HepG2 (cell line): ENCODE results near the gene TCERG1L. TPM values are rescaled to one million over a fixed set of nuclear protein-coding genes. Genes with fewer than 3 reads are reported as not detected.
A peak's percentile ranks its signal among the peaks of the same experiment; 100 is the strongest.

ENCODE experiments used
- ATAC-seq: fragments of 200-7000 bp; cut with Tn5 transposase; 3 replicates; pipeline ENCODE4 v1.9.1; 2020; ENCODE audit warnings: mild to moderate bottlenecking, moderate library complexity
- BruUV-seq: library from RNA; stranded (reverse); fragments of 400-500 nt; replicated peaks from 2 replicates; lab custom pipeline; 2021; lab: Mats Ljungman, UMichigan
- CTCF ChIA-PET: fragments of 300-600 bp; formaldehyde crosslinking; extraction: SDS; loops from one replicate; lab custom pipeline; 2021; ENCODE audit warnings: low total read pairs, inconsistent platforms, low intra/inter-chr PET ratio; lab: Yijun Ruan, JAX
- POLR2A ChIA-PET: fragments of 350-600 bp; sonication (Branson Sonifier 250); formaldehyde crosslinking; loops from one replicate; lab custom pipeline; 2020; ENCODE audit warnings: antibody characterized with exemption, inconsistent platforms; lab: Yijun Ruan, JAX
- DNase-seq: peaks from one replicate; pipeline ENCODE4 v3.0.0-alpha.2; 2015; ENCODE audit warnings: low spot score
- FAIRE-seq: peaks from 3 replicates; lab custom pipeline; 2011; peaks lifted over from hg19 to GRCh38; lab: Jason Lieb, UNC
- H2AFZ ChIP-seq: one replicate; pipeline ENCODE4 v1.6.1; 2011; ENCODE audit warnings: low read length, inconsistent platforms
- H3K27ac ChIP-seq: fragments of 300-600 bp; 3 replicates; pipeline ENCODE4 v1.8.0; 2011; ENCODE audit warnings: mixed run types, mild to moderate bottlenecking, mixed read lengths, low read length, inconsistent platforms; ENCODE audit not compliant: insufficient read depth; ENCODE audit errors: extremely low read length
- H3K27me3 ChIP-seq, 2 experiments: fragments of 200-600 bp in 1 of 2; 2 replicates in 1 of 2; 3 replicates in 1 of 2; pipeline versions ENCODE4 v1.6.0 to v1.8.0; 2011; ENCODE audit warnings: low read length in 2 of 2, mild to moderate bottlenecking in 2 of 2, moderate library complexity in 2 of 2, inconsistent platforms in 1 of 2; ENCODE audit not compliant: insufficient read depth in 2 of 2, control insufficient read depth in 1 of 2
- H3K36me3 ChIP-seq, 2 experiments: fragments of 200-600 bp in 1 of 2; replicated peaks in 1 of 2; 2 replicates in 1 of 2; 3 replicates in 1 of 2; pipeline versions ENCODE4 v1.5.1 to v1.8.0; 2011; ENCODE audit warnings: low read length in 2 of 2, inconsistent platforms in 1 of 2; ENCODE audit not compliant: insufficient read depth in 2 of 2, control insufficient read depth in 1 of 2
- H3K4me1 ChIP-seq: 2 replicates; pipeline ENCODE4 v1.5.1; 2012; ENCODE audit warnings: low read length, inconsistent platforms; ENCODE audit not compliant: insufficient read depth
- H3K4me2 ChIP-seq: 2 replicates; pipeline ENCODE4 v1.6.0; 2011; ENCODE audit warnings: low read depth, low read length, inconsistent platforms
- H3K4me3 ChIP-seq, 3 experiments: fragments of 200-600 bp in 1 of 3; sonication (generic), shearing (Covaris generic) in 1 of 3; replicated peaks in 1 of 3; 2 replicates each; pipeline ENCODE4 v1.5.1; 2011 to 2016; ENCODE audit warnings: low read length in 3 of 3, inconsistent platforms in 2 of 3, low read depth in 2 of 3, mild to moderate bottlenecking in 2 of 3, control low read depth in 1 of 3, mixed read lengths in 1 of 3; ENCODE audit not compliant: insufficient read depth in 1 of 3
- H3K79me2 ChIP-seq: one replicate; pipeline ENCODE4 v1.6.1; 2011; ENCODE audit warnings: low read length, inconsistent platforms; ENCODE audit not compliant: insufficient read depth
- H3K9ac ChIP-seq: 2 replicates; pipeline ENCODE4 v1.6.0; 2011; ENCODE audit warnings: mild to moderate bottlenecking, low read depth, low read length, inconsistent platforms; ENCODE audit not compliant: insufficient read depth
- H3K9me3 ChIP-seq: 2 replicates; pipeline ENCODE4 v1.5.1; 2012; ENCODE audit warnings: mild to moderate bottlenecking, low read length
- H4K20me1 ChIP-seq: 2 replicates; pipeline ENCODE4 v1.6.0; 2011; ENCODE audit warnings: inconsistent platforms, mild to moderate bottlenecking, low read length, moderate library complexity; ENCODE audit not compliant: insufficient read depth
- MED8 ChIP-seq: sonication (generic); formaldehyde crosslinking; IDR thresholded peaks from 2 replicates; pipeline ENCODE4 v1.8.1; 2023; ENCODE audit warnings: mild to moderate bottlenecking, missing genetic modification reagents; ENCODE audit not compliant: insufficient replicate concordance
- NFIB ChIP-seq: sonication (generic); formaldehyde crosslinking; IDR thresholded peaks from 2 replicates; pipeline ENCODE4 v1.9.0; 2021; ENCODE audit warnings: missing genetic modification reagents, mild to moderate bottlenecking, borderline replicate concordance
- PRPF4 ChIP-seq: fragments of 200-400 bp; formaldehyde crosslinking; IDR thresholded peaks from 2 replicates; pipeline ENCODE4 v1.6.1; 2016; ENCODE audit warnings: low read length, low read depth; ENCODE audit not compliant: poor library complexity, severe bottlenecking
- ZNF34 ChIP-seq: sonication (generic); formaldehyde crosslinking; IDR thresholded peaks from 2 replicates; pipeline ENCODE4 v1.4.0; 2020; ENCODE audit warnings: mild to moderate bottlenecking, missing genetic modification reagents, borderline replicate concordance
- ZNF792 ChIP-seq: IDR thresholded peaks from 2 replicates; pipeline ENCODE4 v1.6.1; 2016
- ZSCAN20 ChIP-seq: sonication (generic); formaldehyde crosslinking; IDR thresholded peaks from 2 replicates; pipeline ENCODE4 v1.4.0; 2020; ENCODE audit warnings: missing genetic modification reagents, mild to moderate bottlenecking, borderline replicate concordance
- WGBS: methylation state at CpG from one replicate; pipeline ENCODE4 v1.1.6; 2017; ENCODE audit warnings: low lambda C conversion rate; 5-methylcytosine and 5-hydroxymethylcytosine counted together
- in situ Hi-C: cut with HindIII; loops from 2 replicates; pipeline ENCODE4 v1.10.0; 2017; ENCODE audit warnings: low pct_unique_long_range_greater_than_20kb; ENCODE audit not compliant: extremely low pct_ligation_motif_present
- intact Hi-C: fragments of 100-400 bp; cut with micrococcal nuclease; formaldehyde crosslinking; loops from one replicate; pipeline ENCODE4 v1.10.0; 2022; ENCODE audit not compliant: unreplicated experiment
- polyA plus RNA-seq, 8 experiments: library from polyadenylated mRNA; depleted of rRNA in 3 of 8; stranded (reverse) in 7 of 8; unstranded in 1 of 8; fragments of >200 nt; fragmentation: Illumina TruSeq in 4 of 8; extraction: Trizol in 4 of 8; gene quantifications; 2 replicates each; pipeline versions ENCODE4 v1.2.1 to v1.2.3, GENCODE V29; 2011 to 2016; ENCODE audit warnings: low read depth in 4 of 8, missing spikeins in 1 of 8, mixed read lengths in 1 of 8; ENCODE audit not compliant: insufficient read depth in 1 of 8
- total RNA-seq, 5 experiments: library from RNA; depleted of rRNA; stranded (reverse); fragments of >200 nt; fragmentation: Illumina TruSeq; extraction: Trizol; gene quantifications; 2 replicates each; pipeline ENCODE4 v1.2.3, GENCODE V29; 2016; ENCODE audit warnings: low read depth in 1 of 5
- TF ChIP-seq, protein P1 (sequence below): sonication (generic); formaldehyde crosslinking; IDR thresholded peaks from 2 replicates; pipeline ENCODE4 v1.4.0; 2020; ENCODE audit warnings: mild to moderate bottlenecking, missing genetic modification reagents

The TCERG1L gene
- total and polyA plus RNA-seq, 2 of the 13 experiments (the other 11 are each of a cell fraction or from before 2014, with no cell fraction given), result not detected

DNA sequence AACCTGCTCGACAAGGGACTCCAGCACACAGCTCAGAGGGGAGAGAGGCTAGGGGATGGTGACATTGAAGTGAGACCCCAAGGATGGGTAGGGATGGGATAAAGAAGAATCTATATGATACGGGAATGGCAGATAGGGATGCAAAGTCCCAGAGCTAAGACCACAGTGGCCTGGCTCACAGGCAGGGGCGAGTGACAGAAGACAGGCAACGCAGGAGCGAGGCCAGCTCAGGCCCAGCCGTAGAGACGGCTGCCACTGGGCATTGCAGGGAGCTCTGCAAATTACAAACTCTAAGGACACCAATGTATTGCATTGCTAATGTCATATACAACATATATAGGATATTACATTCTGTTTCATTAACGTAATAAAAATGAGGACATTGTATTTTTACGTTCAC, 131.4 kb downstream of the TCERG1L start:
- Histone ChIP-seq H3K4me3 (no peak overlapping the region), H3K27ac (no peak overlapping the region), H3K79me2 (no peaks in the 10 kb centered on the region), H3K4me1 (no peaks in the 10 kb centered on the region), H2AFZ (no peak overlapping the region), H3K27me3 (peaks cover 2 to 16% of the 10 kb centered on the region in 2 experiments; a peak in 2 of 5 replicates), H3K9me3 (peaks cover 15% of the 10 kb centered on the region), H3K4me2 (no peak overlapping the region), H4K20me1 (no peaks in the 10 kb centered on the region), H3K9ac (no peak overlapping the region), H3K36me3 (no peaks in the 10 kb centered on the region)
- 23% methylated on average over 8 of the region's 9 CpGs for WGBS
- in situ Hi-C loops (no loop called here), intact Hi-C loops (no loop called here)
- BruUV-seq, result no TSS peak
- DNase-seq, result no peak
- FAIRE-seq, result no peak
- ChIA-PET POLR2A (no interaction called here), CTCF (no interaction called here)
- TF ChIP-seq MED8 (no peak), ZSCAN20 (CRISPR knock-in tag) (no peak), ZNF792 (no peak), NFIB (CRISPR knock-in tag) (no peak)
- ATAC-seq, result no peak

DNA sequence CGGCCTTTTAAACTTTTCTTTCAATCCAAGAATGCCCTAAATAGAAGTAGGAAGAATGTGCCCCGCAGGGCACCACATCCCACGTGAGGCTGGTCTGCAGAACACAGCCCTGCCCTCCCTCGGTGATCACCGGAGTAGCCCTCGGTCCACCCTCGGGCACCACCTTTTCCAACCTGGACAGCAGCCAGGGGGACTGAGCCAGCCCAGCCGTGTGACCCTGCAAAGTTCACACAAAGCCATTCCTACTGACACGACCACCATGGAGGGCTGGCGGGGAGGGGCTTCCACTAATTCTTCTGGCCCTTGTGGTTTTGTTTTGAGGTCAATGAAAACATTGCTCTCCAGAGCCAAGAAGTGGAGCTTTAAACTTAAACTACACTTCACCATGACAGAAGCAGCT, 132.2 kb downstream of the TCERG1L start:
- Histone ChIP-seq H2AFZ (no peak overlapping the region), H3K4me1 (no peaks in the 10 kb centered on the region), H3K9me3 (peaks cover 15% of the 10 kb centered on the region), H3K4me3 (no peak overlapping the region), H4K20me1 (no peaks in the 10 kb centered on the region), H3K27me3 (peaks cover 2 to 16% of the 10 kb centered on the region in 2 experiments; a peak in 2 of 5 replicates), H3K9ac (no peak overlapping the region), H3K36me3 (no peaks in the 10 kb centered on the region), H3K27ac (no peak overlapping the region), H3K79me2 (no peaks in the 10 kb centered on the region), H3K4me2 (no peak overlapping the region)
- ATAC-seq, result peak; percentile 35; the same call in 1 of the 3 replicates
- 14% methylated on average over 2 of the region's 10 CpGs for whole genome bisulfite sequencing
- intact Hi-C loops, result no loop called here
- in situ Hi-C loops, result no loop called here
- TF ChIP-seq, protein P1, sequence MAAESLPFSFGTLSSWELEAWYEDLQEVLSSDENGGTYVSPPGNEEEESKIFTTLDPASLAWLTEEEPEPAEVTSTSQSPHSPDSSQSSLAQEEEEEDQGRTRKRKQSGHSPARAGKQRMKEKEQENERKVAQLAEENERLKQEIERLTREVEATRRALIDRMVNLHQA (CRISPR knock-in tag), result no peak
- TF ChIP-seq ZNF34 (CRISPR knock-in tag) (no peak), PRPF4 (no peak), MED8 (no peak)
- ChIA-PET POLR2A (no interaction called here), CTCF (no interaction called here)
- FAIRE-seq, result no peak
- no peak for DNase-seq
- no TSS peak for BruUV-seq
